Kidney (tissue), 14 donors: ENCODE measurements around the gene DPCD. TPM values are rescaled to one million over a fixed set of nuclear protein-coding genes. Genes with fewer than 3 reads are reported as not detected.
A peak's percentile ranks its signal among the peaks of the same experiment; 100 is the strongest.

Experiments
- DNase-seq, 5 donors: peaks; one replicate each; pipeline ENCODE4 v3.0.0-alpha.2; 2013 to 2020
- FAIRE-seq: peaks from 2 replicates; lab custom pipeline; 2012; peaks lifted over from hg19 to GRCh38; lab: Jason Lieb, UNC
- H3K27ac ChIP-seq, 2 donors: one replicate each; pipeline ENCODE4 v1.7.0; 2013; ENCODE audit warnings: low read depth in 2 of 2, low read length in 2 of 2, inconsistent platforms in 1 of 2
- H3K27me3 ChIP-seq: one replicate; pipeline ENCODE4 v1.7.1; 2013; ENCODE audit warnings: low read length, inconsistent platforms; ENCODE audit not compliant: control insufficient read depth, insufficient read depth
- H3K36me3 ChIP-seq, 3 donors: one replicate each; pipeline versions ENCODE4 v1.7.0 to v1.7.1; 2013; ENCODE audit warnings: low read length in 3 of 3, control low read depth in 1 of 3, inconsistent platforms in 1 of 3; ENCODE audit not compliant: insufficient read depth in 3 of 3, control insufficient read depth in 2 of 3
- H3K4me1 ChIP-seq, 3 donors: one replicate each; pipeline versions ENCODE4 v1.7.0 to v1.7.1; 2013; ENCODE audit warnings: low read length in 3 of 3, inconsistent platforms in 1 of 3, low read depth in 1 of 3; ENCODE audit not compliant: control insufficient read depth in 2 of 3, insufficient read depth in 2 of 3
- H3K4me3 ChIP-seq, 3 donors: one replicate each; pipeline versions ENCODE4 v1.7.0 to v1.8.1; 2013; ENCODE audit warnings: low read length in 3 of 3, control low read depth in 1 of 3, inconsistent platforms in 1 of 3
- H3K9ac ChIP-seq, 3 donors: one replicate each; pipeline versions ENCODE4 v1.7.0 to v1.7.1; 2013; ENCODE audit warnings: low read length in 3 of 3, control low read depth in 1 of 3, inconsistent platforms in 1 of 3
- H3K9me3 ChIP-seq, 3 donors: one replicate each; pipeline versions ENCODE4 v1.7.0 to v1.7.1; 2013; ENCODE audit warnings: low read length in 3 of 3, control low read depth in 1 of 3, inconsistent platforms in 1 of 3; ENCODE audit not compliant: control insufficient read depth in 2 of 3, insufficient read depth in 1 of 3
- intact Hi-C: fragments of 100-400 bp; cut with DNase I; formaldehyde crosslinking; loops from one replicate; pipeline ENCODE4 v1.11.1; 2022
- polyA plus RNA-seq: library from polyadenylated mRNA; stranded (reverse); fragments of 350-450 nt; fragmentation: Illumina TruSeq; extraction: RNeasy Lipid Tissue Mini Kit (QIAGEN cat#74804); gene quantifications from one replicate; pipeline ENCODE4 v1.2.3, GENCODE V29; 2014; ENCODE audit warnings: low read depth, low replicate concordance; ENCODE audit not compliant: insufficient read depth
- total RNA-seq: library from RNA; stranded (reverse); fragmentation: NEBNext Ultra II Directional; extraction: Animal tissue kit (Norgen Biotek cat#: 25700); gene quantifications from one replicate; pipeline ENCODE4 v1.2.1, GENCODE V29; 2021
- TF ChIP-seq, protein P1 (sequence below): IDR thresholded peaks from 3 replicates; pipeline ENCODE4 v1.5.1; 2012; ENCODE audit warnings: mild to moderate bottlenecking, moderate library complexity, borderline replicate concordance; ENCODE audit not compliant: insufficient read depth; ENCODE audit errors: extremely low read depth
- donor health status: control.
- donor health status: control.
- donor health status: control.
- donor health status: control.
- donor health status: control.
- donor health status: DM: yes; HTN: yes; CAD: no.
- donor health status: Normal renal cell carcinoma (clear cell type).

The DPCD gene
- total and polyA plus RNA-seq, 2 donors from 2014 or later, result 26.4 to 63.1 TPM

DNA sequence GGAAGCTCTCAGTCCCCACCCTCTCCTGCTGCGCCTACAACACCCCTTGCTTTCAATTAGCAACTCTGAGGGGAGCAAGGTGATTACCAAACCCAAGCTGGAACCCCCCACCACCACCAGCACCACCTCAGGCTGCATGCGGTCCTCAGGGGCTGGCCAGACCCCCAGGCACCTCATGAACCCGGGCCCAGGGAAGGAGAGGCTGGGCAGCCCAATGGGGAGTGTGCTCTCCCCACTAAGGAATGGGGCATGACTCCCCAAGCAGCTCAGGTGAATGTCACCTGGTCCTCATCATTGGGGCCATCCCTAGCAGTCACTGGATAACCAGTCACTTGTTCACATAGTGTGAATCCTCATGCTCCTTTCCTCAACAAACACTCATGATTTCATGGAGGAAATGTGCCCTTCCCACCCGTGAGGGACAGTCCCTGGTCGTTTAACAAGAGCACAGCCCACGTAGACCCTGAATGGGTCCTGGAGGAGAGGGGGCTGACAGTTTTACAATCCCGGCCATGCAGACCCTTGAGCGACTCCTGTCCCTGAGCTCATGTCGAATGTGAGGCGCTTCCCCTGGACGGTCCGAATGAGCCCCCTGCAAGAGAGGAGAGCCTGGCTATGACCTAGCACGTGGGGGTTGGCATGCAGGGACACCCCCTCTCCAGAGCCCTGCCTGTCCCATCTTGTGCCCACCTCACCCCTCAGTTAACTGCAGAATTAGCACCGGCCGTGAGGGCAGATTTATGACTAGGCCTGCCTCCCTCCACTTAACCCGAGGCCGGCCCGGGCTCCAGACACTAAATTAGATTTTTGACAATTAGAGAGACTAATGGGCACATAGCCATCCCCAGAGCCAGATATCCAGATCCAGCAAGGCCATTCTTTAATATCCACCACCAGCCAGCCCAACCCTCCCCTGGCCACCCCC, 29.2 kb upstream of the DPCD start:
- DNase-seq (peak in 3 of 5 donors; percentile 34 to 56 (median 50)), FAIRE-seq (no peak)
- intact Hi-C loops, result no loop called here
- H3K9ac ChIP-seq, result no peak overlapping the region
- no peaks in the 10 kb centered on the region for H3K4me1 ChIP-seq
- H3K27me3 ChIP-seq, result no peaks in the 10 kb centered on the region
- H3K9me3 ChIP-seq, result no peaks in the 10 kb centered on the region
- TF ChIP-seq, protein P1, sequence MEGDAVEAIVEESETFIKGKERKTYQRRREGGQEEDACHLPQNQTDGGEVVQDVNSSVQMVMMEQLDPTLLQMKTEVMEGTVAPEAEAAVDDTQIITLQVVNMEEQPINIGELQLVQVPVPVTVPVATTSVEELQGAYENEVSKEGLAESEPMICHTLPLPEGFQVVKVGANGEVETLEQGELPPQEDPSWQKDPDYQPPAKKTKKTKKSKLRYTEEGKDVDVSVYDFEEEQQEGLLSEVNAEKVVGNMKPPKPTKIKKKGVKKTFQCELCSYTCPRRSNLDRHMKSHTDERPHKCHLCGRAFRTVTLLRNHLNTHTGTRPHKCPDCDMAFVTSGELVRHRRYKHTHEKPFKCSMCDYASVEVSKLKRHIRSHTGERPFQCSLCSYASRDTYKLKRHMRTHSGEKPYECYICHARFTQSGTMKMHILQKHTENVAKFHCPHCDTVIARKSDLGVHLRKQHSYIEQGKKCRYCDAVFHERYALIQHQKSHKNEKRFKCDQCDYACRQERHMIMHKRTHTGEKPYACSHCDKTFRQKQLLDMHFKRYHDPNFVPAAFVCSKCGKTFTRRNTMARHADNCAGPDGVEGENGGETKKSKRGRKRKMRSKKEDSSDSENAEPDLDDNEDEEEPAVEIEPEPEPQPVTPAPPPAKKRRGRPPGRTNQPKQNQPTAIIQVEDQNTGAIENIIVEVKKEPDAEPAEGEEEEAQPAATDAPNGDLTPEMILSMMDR, result no peak
- no peaks in the 10 kb centered on the region for H3K36me3 ChIP-seq
- H3K27ac ChIP-seq, result no peak overlapping the region
- no peak overlapping the region for H3K4me3 ChIP-seq

DNA sequence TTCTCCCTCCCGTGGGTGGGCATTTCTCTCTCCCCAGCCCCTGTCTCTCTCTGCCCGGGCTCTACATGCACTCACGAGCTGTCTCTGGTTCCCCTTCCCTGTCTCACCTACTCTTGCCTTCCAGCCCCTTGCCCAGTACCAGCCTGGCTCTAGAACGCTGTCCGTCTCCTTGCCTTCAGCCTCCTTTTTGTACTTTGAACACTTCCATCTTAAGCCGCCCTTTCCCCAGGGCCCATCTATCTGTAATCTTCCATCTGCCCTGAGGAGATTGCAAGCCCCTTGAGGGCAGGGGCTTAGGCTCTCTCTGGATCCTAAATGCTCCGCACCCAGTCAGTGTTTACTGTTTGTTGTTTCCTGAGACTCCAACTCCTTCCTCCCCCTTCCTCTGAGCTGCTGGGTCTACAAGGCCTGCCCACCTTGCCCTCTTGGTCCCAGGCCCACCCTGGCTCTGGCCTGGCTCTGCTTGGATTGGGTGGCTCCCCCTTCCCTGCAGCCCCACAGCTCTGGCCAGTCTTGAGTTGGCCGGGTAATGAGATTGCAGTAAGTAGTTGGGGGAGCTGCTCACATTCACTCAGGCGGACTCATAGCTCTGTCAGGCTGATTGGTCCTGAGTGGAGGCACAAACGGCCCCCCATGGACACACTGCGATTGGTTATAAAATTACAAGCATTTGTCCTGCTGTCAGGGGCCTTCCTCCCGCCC, 28.4 kb upstream of the DPCD start:
- peak in 1 of 5 donors; percentile 49 for DNase-seq
- H3K27ac ChIP-seq, result no peak overlapping the region
- no peak for FAIRE-seq
- H3K4me1 ChIP-seq, result no peaks in the 10 kb centered on the region
- no peaks in the 10 kb centered on the region for H3K36me3 ChIP-seq
- H3K27me3 ChIP-seq, result no peaks in the 10 kb centered on the region
- H3K4me3 ChIP-seq, result no peak overlapping the region
- no peaks in the 10 kb centered on the region for H3K9me3 ChIP-seq
- intact Hi-C loops, result loop anchor here (10.0 kb wide), 1 partner anchor 345 kb away; no protein-coding TSS in a partner anchor
- TF ChIP-seq, protein P1, result no peak
- H3K9ac ChIP-seq, result no peak overlapping the region

DNA sequence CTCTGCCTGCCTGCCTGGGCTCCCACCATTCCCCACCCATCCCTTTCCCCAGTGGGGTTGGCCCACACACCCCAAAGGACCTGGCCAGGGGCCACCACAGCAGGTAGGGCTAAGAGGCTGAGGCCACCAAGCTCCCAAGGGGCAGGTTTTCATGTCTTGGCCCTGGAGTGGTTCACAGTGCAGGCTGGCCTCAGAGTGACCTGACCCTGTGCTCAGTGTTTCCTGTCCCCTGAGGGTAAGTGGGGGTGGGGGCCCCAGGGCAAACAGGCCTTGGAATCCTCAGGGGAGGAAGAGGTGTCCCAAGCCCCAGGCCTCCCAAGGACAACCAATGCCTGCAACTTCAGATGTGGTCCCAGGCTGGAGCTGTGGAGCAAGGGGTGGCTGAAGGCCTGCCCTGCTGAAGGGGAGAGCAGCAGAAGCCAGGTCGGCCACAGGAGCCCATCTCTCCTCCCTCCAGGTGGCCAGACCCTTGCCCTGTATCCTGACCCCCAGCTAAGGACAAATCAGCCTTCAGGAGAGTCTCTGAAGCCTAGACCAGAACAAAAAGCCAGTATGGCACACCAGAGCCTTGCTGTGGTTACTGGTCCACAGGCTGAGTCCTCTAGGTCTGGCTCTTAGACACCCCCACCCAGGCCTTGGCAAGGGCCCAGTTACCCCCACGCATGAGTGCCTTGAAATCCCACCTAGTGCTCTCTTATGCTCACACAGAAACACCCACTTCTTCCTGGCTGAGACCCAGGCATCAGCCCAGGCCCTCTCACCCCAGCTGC, 27.6 kb upstream of the DPCD start:
- intact Hi-C loops, result loop anchor here (10.0 kb wide), 1 partner anchor 346 kb away; no protein-coding TSS in a partner anchor
- Histone ChIP-seq H3K9me3 (no peaks in the 10 kb centered on the region), H3K4me3 (no peak overlapping the region), H3K27me3 (peaks cover 4% of the 10 kb centered on the region), H3K36me3 (no peaks in the 10 kb centered on the region), H3K4me1 (no peaks in the 10 kb centered on the region), H3K9ac (no peak overlapping the region), H3K27ac (no peak overlapping the region)
- TF ChIP-seq, protein P1, result no peak
- DNase-seq, result peak in 1 of 5 donors; percentile 39
- no peak for FAIRE-seq
